COLO668 (cell line): Measurements from ENCODE around the gene SP7.
"Not testable (repeated sequence)": the region's sequence is repeated elsewhere in the genome, so short reads cannot be mapped to it uniquely, and the experiment has no call there.

Experiments used
- DNase-seq: peaks from one replicate; lab custom pipeline; 2025; ENCODE audit not compliant: unreplicated experiment; lab: John Stamatoyannopoulos, UW

SP7 gene

DNA sequence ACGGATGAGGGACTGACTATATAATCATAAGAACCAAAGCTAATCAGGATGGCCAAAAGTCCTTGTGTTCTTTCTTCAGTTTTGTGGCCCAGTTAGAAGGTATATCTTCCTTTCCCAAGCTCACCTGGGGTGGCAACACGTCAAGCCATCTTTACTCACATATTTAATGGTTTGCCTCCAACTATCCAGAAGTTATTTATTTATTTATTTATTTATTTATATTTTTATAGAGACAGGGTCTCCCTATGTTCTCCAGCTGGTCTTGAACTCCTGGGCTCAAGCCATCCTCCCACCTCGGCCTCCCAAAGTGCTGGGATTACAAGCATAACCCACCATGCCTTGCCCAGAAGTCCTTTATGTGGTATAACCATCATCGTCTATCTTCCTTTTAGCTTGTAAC is 11.8 kb upstream of the SP7 start:
- no peak for DNase-seq

GRCh38 chr12:53346491-53346890 is 10.3 kb upstream of the SP7 start:
- no peak for DNase-seq

DNA sequence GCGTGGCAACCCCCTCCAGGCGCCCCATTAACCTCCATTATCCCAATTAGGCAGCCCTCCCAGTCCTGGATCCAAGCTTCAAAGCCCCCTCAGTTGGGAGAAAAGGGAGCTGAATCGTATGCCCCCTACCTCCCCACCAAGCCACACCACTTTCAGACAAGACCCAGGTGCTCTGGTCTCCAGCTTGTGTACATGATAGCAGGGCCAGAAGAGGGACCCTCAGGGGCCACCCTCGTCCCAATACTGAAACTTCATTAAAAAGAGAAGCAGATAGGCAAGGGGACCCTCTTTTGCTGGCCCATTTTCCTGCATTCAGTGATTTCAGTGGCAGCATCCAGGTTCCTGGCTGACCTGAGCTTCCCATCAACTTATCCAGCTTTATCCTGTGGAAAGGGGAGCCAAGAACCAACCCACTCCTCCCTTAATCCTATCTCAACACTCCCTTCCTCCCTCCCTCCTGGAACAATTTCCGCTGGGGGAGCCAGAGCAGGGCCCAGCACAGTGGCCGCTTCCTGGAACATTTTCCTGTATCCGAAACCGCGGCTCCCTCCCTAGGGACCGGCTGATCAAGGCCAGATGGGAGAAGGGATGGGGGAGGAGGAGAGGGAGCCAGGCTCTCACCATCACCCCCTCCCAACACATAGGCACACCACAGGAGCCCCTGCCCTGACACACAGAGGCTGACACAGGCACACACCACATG is 9.5 kb upstream of the SP7 start:
- DNase-seq: peak; percentile 1

DNA sequence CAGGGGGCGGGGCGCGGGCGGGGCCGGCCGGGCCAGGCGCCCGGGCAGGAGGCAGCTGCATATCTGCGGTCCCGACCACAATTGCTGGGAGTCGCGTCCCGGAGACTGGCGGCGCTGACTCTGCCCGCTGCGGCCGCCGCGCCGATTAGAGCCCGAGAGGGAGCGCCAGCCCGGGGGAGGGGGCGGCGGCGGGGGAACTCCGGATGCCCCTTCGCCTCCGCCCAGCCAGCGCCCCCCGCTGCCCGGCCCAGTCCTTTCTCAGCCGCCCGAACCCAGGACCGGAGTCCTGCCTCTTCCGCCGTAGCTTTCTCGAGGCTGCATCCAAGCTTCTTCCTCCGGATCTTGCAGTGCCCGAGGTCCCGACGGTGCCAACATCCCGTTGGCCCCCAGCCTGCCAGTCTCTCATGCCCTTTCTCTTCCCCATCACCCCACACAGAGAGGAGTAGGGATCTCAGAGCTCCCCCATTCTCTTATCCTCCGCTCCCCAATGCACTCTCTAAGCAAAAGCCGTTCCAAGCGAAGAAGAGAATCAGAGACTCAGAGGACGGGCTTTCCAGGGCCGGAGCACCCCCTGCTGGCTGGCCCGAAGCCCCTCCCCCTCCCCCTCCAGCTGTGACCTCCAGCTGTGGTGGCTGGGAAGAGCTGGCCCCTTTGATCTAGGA is 8.8 kb upstream of the SP7 start:
- peak; percentile 32 for DNase-seq

DNA sequence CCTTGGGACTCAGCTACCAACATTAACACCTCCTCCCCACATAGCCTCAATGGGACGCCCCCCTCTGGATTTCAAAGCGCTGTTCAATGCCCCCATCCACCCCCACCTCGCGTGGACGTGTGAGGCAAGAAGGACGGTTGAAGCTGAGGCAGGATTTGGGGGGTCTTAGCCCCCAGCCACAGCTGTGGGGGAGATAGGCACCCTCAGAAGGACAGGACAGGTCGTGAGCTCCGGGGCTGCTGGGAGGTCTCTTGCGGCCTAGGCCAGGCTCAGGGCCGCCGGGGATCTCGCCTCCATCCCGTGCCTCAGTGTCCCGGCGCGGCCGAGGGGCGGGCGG is 8.3 kb upstream of the SP7 start:
- DNase-seq: no peak

- DNase-seq: no peak
Measured at GRCh38 chr12:53343969-53344368, 7.8 kb upstream of the SP7 start.

- DNase-seq: no peak
Measured at GRCh38 chr12:53343449-53343848, 7.3 kb upstream of the SP7 start.

DNA sequence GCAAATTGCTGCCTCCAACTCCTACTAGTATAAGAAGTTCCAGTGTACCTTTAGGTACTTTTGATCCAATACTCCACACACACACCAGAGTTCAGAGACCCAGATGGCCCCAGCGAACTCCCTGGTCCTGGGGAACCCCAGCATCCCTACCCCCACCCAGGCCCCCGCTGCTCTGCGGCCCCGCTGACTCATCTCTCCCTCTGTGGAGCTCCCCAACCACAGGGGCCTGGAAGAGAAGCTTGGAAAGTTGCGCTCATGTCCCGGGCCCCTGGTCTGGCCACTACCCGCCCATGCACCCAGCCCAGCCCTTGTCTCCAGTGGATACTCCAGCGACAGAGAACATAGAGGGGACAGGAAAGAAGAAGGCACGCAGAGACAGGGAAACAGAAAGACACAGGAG is 4.2 kb upstream of the SP7 start:
- no peak for DNase-seq

DNA sequence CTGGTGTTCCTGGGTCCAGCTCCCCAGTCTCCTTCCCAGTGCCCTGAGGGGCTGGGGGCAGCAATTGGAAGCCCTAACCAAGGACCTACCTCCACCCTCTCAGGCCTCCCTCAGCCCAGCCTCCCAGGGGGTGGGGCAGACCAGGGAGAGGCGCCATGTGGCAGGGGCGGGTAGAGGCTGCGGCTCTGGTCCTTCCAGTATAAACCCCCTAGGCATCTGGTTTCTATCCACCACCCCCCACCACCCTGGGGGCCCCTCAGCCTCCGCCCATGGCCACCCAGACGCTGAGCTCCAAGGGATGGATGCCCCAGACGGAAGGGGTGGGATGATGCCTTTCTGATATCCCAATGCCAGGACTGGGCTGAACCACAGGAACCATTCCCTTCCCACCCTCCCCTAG is 2.8 kb upstream of the SP7 start:
- no peak for DNase-seq

DNA sequence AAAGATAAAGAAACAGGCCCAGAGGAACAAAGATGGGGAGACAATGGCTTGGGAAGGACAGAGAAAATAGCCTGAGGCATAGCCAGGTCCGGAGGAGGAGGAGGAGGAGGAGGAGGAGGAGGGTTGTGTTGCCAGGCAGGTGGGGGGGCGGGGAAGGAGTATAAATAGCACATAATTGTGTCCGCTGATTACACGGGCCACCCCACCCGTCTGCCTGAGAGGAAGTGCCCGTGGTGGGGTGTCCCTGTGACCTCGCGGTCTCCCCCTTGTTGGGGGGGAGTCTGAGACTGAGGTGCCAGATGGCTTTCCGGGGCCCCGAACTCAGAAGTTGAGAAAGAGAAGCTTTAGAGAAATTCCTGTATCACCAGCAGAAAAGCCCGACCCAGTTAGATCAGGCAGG is 1.9 kb upstream of the SP7 start:
- no peak for DNase-seq

DNA sequence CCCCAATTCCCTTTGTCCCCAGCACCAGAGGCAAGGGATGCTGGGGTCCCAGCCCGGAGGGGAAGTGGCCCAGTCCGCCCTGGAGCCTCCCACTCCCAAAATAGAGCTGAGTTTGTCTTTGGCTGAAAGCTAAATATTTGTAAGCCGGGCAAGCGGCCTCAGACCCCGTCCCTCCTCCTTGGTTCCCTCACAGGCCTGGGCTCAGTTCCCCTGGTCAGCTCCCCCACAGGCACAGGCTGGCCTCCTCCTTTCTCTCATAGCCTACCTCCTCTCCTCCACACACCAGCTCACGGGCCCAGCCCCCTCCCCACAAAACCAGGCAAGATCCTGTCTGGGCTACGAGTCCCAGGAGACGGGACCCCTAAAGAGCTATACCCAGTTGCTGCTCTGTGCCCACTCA is 1.3 kb downstream of the SP7 start:
- no peak for DNase-seq

GRCh38 chr12:53333845-53334244 is 2.3 kb downstream of the SP7 start:
- DNase-seq: no peak

- DNase-seq: no peak
Measured at GRCh38 chr12:53333289-53333688, 2.9 kb downstream of the SP7 start.

DNA sequence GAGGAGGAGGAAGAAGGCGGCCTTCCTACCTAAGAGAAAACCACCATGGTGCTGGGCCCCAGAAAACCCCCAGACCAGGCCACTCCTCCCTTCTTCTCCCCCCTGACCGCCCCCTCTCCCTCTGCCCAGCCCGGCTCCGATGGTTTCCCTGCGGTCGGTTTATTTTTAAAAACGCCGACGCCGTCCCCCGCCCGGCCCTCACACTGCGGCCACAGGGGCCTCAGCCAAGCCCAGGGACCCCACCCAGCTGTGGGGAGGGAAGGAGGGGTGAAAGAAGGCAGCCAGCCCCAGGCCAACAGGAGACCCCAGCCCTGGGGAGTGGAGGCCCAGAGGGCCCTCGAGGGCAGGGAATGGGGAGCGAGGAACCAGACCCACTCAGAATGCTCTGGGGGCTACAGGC is 3.4 kb downstream of the SP7 start:
- no peak for DNase-seq

DNA sequence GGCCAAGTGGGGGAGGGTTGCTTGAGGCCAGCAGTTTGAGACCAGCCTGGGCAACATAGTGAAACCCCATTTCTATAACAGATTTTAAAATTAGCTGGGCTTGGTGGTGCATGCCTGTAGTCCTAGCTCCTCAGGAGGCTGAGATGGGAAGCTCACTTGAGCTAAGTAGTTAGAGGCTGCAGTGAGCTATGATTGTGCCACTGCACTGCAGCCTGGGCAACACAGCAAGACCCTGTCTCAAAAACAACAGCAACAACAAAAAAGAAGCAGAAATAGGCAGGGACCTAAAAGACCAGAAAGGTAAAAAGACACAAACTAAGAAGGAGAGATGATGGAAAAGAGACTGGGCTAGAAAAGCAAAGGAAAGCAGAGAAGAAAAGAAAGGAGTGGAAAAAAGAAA is 3.8 kb downstream of the SP7 start:
- DNase-seq: not testable (repeated sequence)

DNA sequence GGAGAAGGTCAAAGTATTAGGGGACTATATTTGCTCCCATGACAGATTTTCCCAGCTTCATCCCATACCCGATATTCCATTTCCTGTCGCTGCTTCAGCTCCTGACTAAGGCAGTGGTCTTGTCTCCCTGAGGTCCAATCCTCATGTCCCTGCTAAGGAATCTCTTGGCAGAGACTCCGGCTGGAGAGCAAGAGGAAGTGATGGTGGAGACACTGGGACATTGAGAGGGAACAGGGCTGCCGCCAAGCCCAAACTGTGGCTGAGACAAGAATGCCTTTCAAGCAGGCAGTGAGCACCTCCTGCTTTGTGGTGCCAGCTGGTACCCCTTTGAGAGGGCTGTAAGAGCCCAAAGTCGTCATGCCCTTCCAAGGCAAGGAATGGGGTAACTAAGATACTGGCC is 5.5 kb downstream of the SP7 start:
- DNase-seq: no peak

GRCh38 chr12:53328043-53328435 is 8.1 kb downstream of the SP7 start:
- peak; percentile 17 for DNase-seq

DNA sequence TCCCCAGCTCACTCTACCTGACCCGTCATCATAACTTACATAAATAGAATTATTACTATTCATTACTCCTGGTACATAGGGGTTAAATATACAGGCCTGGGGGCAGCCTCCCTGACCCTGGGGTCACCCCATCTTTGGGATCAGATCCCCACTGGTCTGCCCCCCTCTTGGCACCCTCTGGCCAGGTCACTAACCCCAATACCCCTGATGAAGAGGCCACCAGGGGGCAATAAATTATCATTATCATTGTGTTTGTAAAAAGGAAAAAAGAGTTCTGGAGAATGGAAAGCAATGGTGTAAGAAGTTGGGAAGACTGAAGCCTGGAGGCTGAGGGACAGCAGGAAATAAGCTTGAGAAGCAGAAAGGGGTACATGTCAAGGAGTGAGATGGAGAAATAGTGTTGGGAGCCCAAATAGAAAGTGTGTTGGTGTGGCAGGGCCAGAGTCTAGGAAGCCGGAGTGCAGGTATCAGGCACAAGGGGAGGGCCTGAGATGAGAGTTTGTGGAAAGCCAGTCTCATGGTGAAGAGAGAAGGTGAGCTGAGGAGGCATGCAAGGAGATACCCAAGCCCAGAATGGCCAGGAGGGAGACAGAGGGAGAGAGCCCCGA is 8.6 kb downstream of the SP7 start:
- DNase-seq: no peak

- no peak for DNase-seq
Measured at GRCh38 chr12:53326460-53327185, 9.5 kb downstream of the SP7 start.

GRCh38 chr12:53325511-53326061 is 10.6 kb downstream of the SP7 start:
- peak; percentile 11 for DNase-seq

- DNase-seq: peak; percentile 80
Measured at GRCh38 chr12:53324779-53325510, 11.2 kb downstream of the SP7 start.
